Peyer's patch (tissue), 4 donors: ENCODE measurements around the gene DBI. TPM values are rescaled to one million over a fixed set of nuclear protein-coding genes. Genes with fewer than 3 reads are reported as not detected.

Experiments used
- DNase-seq, 3 donors: peaks; one replicate each; pipeline ENCODE4 v3.0.0-alpha.2; 2017 to 2019
- H3K27ac ChIP-seq, 4 donors: fragments of 200-600 bp; sonication (generic); one replicate each; pipeline ENCODE4 v1.5.1; 2016 to 2019
- H3K27me3 ChIP-seq, 2 donors: fragments of 200-600 bp; sonication (generic); one replicate each; pipeline ENCODE4 v1.5.1; 2019
- H3K36me3 ChIP-seq, 3 donors: fragments of 200-600 bp; sonication (generic); one replicate each; pipeline ENCODE4 v1.5.1; 2016 to 2019
- H3K4me1 ChIP-seq, 4 donors: fragments of 200-600 bp; sonication (generic); one replicate each; pipeline ENCODE4 v1.5.1; 2016 to 2019
- H3K4me3 ChIP-seq, 4 donors: fragments of 200-600 bp; sonication (generic); 1 replicate in 3 of 4; 2 replicates in 1 of 4; pipeline ENCODE4 v1.5.1; 2016 to 2019; ENCODE audit warnings: mild to moderate bottlenecking in 1 of 4
- H3K9me3 ChIP-seq, 4 donors: fragments of 200-600 bp; sonication (generic); one replicate each; pipeline ENCODE4 v1.5.1; 2016 to 2019; ENCODE audit warnings: mild to moderate bottlenecking in 1 of 4
- POLR2A ChIP-seq, 2 donors: fragments of 450-650 bp; IDR thresholded peaks; one replicate each; pipeline ENCODE4 v1.5.1; 2017; ENCODE audit warnings: antibody characterized with exemption in 2 of 2, mild to moderate bottlenecking in 2 of 2, moderate library complexity in 2 of 2
- total RNA-seq, 4 donors: library from RNA; depleted of rRNA; stranded (reverse); fragments of >200 nt; gene quantifications; one replicate each; pipeline ENCODE4 v1.1.0, GENCODE V29; 2016
- TF ChIP-seq, protein P1 (sequence below), 6 experiments: fragments of 450-650 bp in 4 of 6; fragments of 200-600 bp in 2 of 6; sonication (generic) in 1 of 6; IDR thresholded peaks; one replicate each; pipeline ENCODE4 v1.5.1; 2017 to 2019; ENCODE audit warnings: antibody characterized with exemption in 6 of 6, mild to moderate bottlenecking in 3 of 6, moderate library complexity in 1 of 6

DBI gene
- total RNA-seq = 100 to 1,000 TPM; 121 to 237 (median 194) TPM

- peak within 1 kb of the TSS; percentile 88 to 90 (median 90) for H3K27ac ChIP-seq
- peak within 1 kb of the TSS; percentile 69 to 77 (median 71) for H3K4me3 ChIP-seq
- peak; percentile 91 to 98 (median 97) for DNase-seq
- peaks cover 3 to 29% (median 5%) of the 10 kb centered on the region in 4 donors for H3K4me1 ChIP-seq
- H3K27me3 ChIP-seq = no peaks in the 10 kb centered on the region
- TF ChIP-seq, protein P1, sequence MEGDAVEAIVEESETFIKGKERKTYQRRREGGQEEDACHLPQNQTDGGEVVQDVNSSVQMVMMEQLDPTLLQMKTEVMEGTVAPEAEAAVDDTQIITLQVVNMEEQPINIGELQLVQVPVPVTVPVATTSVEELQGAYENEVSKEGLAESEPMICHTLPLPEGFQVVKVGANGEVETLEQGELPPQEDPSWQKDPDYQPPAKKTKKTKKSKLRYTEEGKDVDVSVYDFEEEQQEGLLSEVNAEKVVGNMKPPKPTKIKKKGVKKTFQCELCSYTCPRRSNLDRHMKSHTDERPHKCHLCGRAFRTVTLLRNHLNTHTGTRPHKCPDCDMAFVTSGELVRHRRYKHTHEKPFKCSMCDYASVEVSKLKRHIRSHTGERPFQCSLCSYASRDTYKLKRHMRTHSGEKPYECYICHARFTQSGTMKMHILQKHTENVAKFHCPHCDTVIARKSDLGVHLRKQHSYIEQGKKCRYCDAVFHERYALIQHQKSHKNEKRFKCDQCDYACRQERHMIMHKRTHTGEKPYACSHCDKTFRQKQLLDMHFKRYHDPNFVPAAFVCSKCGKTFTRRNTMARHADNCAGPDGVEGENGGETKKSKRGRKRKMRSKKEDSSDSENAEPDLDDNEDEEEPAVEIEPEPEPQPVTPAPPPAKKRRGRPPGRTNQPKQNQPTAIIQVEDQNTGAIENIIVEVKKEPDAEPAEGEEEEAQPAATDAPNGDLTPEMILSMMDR (IDR thresholded peaks at IDR 0.05) = no peak
- TF ChIP-seq POLR2A (IDR thresholded peaks at IDR 0.05) = peak; percentile 95 to 98
- no peaks in the 10 kb centered on the region for H3K9me3 ChIP-seq
- H3K36me3 ChIP-seq = peaks cover 0 to 29% (median 0%) of the 10 kb centered on the region in 3 donors
These were observed at the start of gene DBI, which contains the start of gene C2orf76 for GRCh38 chr2:119366649-119367471. Gene DBI (plus strand): TSS chr2:119366977. CDS start chr2:119367052, 75 bp downstream. Gene C2orf76 (minus strand): TSS chr2:119366834. CDS start chr2:119339959, 26,875 bp downstream.

DNA sequence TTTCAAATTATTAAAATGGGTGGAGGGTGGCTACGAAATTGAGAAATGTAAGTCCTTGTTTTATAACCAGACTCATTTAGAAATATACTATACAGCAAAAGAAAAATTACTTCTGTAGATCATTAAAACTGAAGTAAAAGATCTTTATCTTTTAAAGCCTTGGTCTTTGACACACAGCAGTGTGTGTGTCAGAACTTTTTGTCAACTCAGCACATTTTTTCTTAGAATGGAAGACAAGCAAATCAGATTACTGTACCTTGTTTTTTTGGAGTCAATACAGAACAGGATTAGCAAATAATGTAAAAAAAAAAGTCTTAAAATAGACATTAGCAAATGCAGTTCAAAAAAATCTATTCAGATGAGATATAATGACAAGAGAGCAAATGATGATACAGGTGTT lies 49.2 kb upstream of the DBI start:
- Histone ChIP-seq H3K4me1 (peaks cover 0 to 3% (median 0%) of the 10 kb centered on the region in 4 donors), H3K4me3 (no peak overlapping the region), H3K9me3 (no peaks in the 10 kb centered on the region), H3K27me3 (no peaks in the 10 kb centered on the region), H3K36me3 (no peaks in the 10 kb centered on the region), H3K27ac (no peak overlapping the region)
- no peak for TF ChIP-seq POLR2A (IDR thresholded peaks at IDR 0.05)
- TF ChIP-seq, protein P1 (IDR thresholded peaks at IDR 0.05) = no peak
- no peak for DNase-seq

DNA sequence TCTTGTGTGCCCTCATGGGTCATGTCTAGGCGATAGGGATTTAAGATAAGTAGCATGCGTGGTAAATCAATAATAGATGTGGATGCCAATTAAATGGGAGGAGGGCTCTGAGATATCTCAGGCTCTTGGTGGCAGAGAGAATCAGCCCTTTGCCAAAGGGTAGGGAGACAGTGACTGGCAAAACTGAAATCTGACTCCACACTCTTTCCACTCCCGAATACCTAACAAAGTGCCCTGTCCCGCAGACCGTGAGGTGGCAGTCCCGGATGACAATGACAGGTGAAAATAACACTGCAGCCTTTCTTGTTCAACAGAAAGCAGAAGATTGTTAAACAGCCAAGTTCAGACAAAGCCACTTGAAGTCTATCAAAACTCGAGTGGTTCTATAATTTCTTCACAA lies 47.2 kb upstream of the DBI start:
- Histone ChIP-seq H3K9me3 (no peaks in the 10 kb centered on the region), H3K27ac (no peak overlapping the region), H3K36me3 (no peaks in the 10 kb centered on the region), H3K27me3 (no peaks in the 10 kb centered on the region), H3K4me1 (peaks cover 0 to 3% (median 0%) of the 10 kb centered on the region in 4 donors), H3K4me3 (no peak overlapping the region)
- no peak for TF ChIP-seq POLR2A (IDR thresholded peaks at IDR 0.05)
- TF ChIP-seq, protein P1 (IDR thresholded peaks at IDR 0.05) = no peak
- no peak for DNase-seq

DNA sequence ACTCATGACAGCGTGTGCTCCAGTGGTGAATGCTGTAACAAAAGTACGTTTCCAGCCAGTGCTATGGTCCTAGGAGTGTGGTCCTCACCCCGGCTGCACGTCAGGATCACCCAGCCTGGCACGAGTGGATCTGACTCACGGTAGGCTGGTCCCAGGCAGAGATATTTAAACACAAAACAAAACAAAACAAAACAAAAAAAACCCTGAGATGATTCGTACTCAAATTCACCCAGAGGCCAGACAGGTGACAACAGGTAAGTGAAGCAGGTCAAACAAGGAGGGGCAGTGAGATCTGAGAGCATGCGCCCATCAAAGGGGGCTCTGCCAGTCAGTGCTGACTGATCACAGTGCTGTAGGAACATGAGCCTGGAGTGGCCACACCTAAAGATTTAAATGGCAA lies 43.3 kb upstream of the DBI start:
- H3K27ac ChIP-seq = no peak overlapping the region
- H3K36me3 ChIP-seq = no peaks in the 10 kb centered on the region
- no peaks in the 10 kb centered on the region for H3K9me3 ChIP-seq
- no peaks in the 10 kb centered on the region for H3K4me1 ChIP-seq
- no peak overlapping the region for H3K4me3 ChIP-seq
- no peak for TF ChIP-seq POLR2A (IDR thresholded peaks at IDR 0.05)
- TF ChIP-seq, protein P1 (IDR thresholded peaks at IDR 0.05) = no peak
- no peak for DNase-seq
- H3K27me3 ChIP-seq = no peaks in the 10 kb centered on the region

DNA sequence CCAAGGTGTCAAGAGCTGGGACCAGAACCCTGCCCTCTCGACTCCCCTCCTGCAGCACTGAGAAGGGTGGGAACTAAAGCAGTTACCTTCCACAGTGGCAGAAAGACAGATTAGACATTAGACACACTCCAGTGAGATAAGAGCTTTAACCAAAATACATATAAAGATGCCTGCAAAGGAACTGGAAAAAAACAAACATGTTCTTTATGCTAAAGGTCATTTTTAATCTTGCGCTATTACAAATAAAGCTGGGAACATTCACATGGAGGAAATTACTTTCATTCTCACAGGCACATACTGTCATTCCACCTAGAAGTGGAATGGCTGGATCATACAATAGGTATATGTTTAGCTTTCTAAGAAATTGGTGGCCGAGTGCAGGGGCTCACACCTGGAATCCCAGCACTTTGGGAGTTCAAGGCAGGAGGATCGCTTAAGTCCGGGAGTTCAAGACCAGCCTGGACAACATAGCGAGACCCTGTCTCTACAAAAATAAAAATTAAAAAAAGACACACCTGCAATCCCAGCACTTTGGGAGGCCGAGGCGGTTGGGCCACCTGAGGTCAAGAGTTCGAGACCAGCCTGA lies 42.0 kb upstream of the DBI start:
- Histone ChIP-seq H3K4me3 (no peak overlapping the region), H3K27me3 (no peaks in the 10 kb centered on the region), H3K4me1 (no peaks in the 10 kb centered on the region), H3K27ac (peak overlapping the region in 2 of 4 donors; percentile 26 to 31), H3K9me3 (no peaks in the 10 kb centered on the region), H3K36me3 (no peaks in the 10 kb centered on the region)
- TF ChIP-seq POLR2A (IDR thresholded peaks at IDR 0.05) = no peak
- DNase-seq = no peak

DNA sequence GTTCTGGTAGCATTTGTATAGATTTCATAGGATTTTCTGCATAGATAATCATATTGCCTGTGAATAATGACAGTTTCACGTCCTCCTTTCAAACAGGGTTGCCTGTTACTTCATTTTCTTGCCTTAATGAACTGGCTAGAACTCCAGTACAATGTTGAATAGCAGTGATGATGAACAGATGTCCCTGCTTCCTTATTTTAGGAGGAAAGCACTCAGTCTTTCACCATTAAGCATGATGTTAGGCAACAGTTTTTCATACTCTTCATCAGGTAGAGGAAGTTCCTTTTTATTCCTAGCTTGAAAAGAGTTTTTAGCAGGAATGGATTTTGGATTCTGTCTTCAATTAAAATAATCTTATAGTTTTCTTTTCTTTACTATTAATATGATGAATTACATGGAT lies 39.8 kb upstream of the DBI start:
- H3K27ac ChIP-seq = no peak overlapping the region
- no peaks in the 10 kb centered on the region for H3K9me3 ChIP-seq
- H3K4me1 ChIP-seq = peaks cover 0 to 8% (median 0%) of the 10 kb centered on the region in 4 donors
- H3K27me3 ChIP-seq = no peaks in the 10 kb centered on the region
- DNase-seq = no peak
- TF ChIP-seq POLR2A (IDR thresholded peaks at IDR 0.05) = no peak
- TF ChIP-seq, protein P1 (IDR thresholded peaks at IDR 0.05) = no peak
- H3K36me3 ChIP-seq = no peaks in the 10 kb centered on the region
- no peak overlapping the region for H3K4me3 ChIP-seq
